BJ (cell line): ENCODE measurements around the gene PROM1. TPM values are rescaled to one million over a fixed set of nuclear protein-coding genes. Genes with fewer than 3 reads are reported as not detected.

Source experiments
- CTCF ChIA-PET: fragments of 350-600 bp; formaldehyde crosslinking; extraction: SDS; loops from one replicate; lab custom pipeline; 2021; ENCODE audit warnings: antibody characterized with exemption, inconsistent platforms; lab: Yijun Ruan, JAX
- POLR2A ChIA-PET: fragments of 300-600 bp; sonication (Branson Sonifier 250); formaldehyde crosslinking; extraction: SDS; loops from one replicate; lab custom pipeline; 2021; ENCODE audit warnings: antibody characterized with exemption; lab: Charles Lee
- DNase-seq: peaks from one replicate; pipeline ENCODE4 v3.0.0-alpha.2; 2011; ENCODE audit warnings: low read depth
- H3K27me3 ChIP-seq: 2 replicates; pipeline ENCODE4 v1.6.0; 2011; ENCODE audit warnings: low read length; ENCODE audit not compliant: control insufficient read depth, insufficient read depth
- H3K36me3 ChIP-seq: 2 replicates; pipeline ENCODE4 v1.5.1; 2011; ENCODE audit warnings: low read length; ENCODE audit not compliant: control insufficient read depth, insufficient read depth
- H3K4me3 ChIP-seq: 2 replicates; pipeline ENCODE4 v1.5.1; 2011; ENCODE audit warnings: low read depth, mild to moderate bottlenecking, control low read depth, low read length
- CTCF ChIP-seq: IDR thresholded peaks from 2 replicates; pipeline ENCODE4 v1.5.1; 2011; ENCODE audit warnings: low read depth, mild to moderate bottlenecking, control low read depth, inconsistent platforms, low read length, moderate library complexity; ENCODE audit not compliant: insufficient read depth
- polyA plus RNA-seq: library from polyadenylated mRNA; depleted of rRNA; stranded (reverse); fragments of >200 nt; gene quantifications from 2 replicates; pipeline ENCODE4 v1.2.3, GENCODE V29; 2011

Gene PROM1
- polyA plus RNA-seq, 1 experiment, result not detected

DNA sequence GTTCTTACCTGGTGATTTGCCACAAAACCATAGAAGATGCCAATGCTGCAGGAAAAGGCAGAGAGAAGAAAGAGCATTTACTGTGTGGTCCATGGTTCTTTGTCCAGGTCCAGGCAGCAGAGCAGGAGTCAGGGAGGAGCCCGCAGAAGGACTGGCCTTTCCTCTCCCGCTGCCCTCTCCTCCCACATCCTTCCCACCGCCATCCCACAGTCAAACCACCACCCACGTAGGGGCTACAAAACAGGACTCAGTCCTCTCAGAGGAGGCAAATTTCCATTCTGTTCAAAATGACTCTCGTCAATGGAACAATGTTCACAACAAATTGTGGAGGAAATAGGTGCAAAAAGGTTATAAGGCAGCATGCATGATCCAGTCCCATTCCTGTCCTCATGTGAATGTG, 58.6 kb downstream of the PROM1 start:
- DNase-seq, result no peak
- ChIA-PET CTCF (interaction anchor here (0.6 to 1.5 kb wide), 4 partner anchors 15 to 239 kb away, joined by 3 to 6 read pairs (median 3); no protein-coding TSS in a partner anchor), POLR2A (no interaction called here)
- Histone ChIP-seq H3K27me3 (no peaks in the 10 kb centered on the region; the same call in 1 of the 2 replicates), H3K36me3 (no peaks in the 10 kb centered on the region), H3K4me3 (no peak overlapping the region)
- TF ChIP-seq CTCF, result no peak

- no peak for DNase-seq
- POLR2A ChIA-PET, result no interaction called here
- no peak for TF ChIP-seq CTCF
- Histone ChIP-seq H3K27me3 (peaks cover 1% of the 10 kb centered on the region; the same call in 1 of the 2 replicates), H3K36me3 (no peaks in the 10 kb centered on the region), H3K4me3 (no peak overlapping the region)
- CTCF ChIA-PET, result interaction anchor here (1.0 to 1.4 kb wide), 2 partner anchors 182 to 241 kb away, joined by 3 to 8 read pairs; no protein-coding TSS in a partner anchor
Observed at GRCh38 chr4:16023776-16024408, 59.9 kb downstream of the PROM1 start.

GRCh38 chr4:16021804-16022560, 61.8 kb downstream of the PROM1 start:
- ChIA-PET CTCF (no interaction called here), POLR2A (no interaction called here)
- Histone ChIP-seq H3K27me3 (peaks cover 6% of the 10 kb centered on the region), H3K4me3 (no peak overlapping the region), H3K36me3 (no peaks in the 10 kb centered on the region)
- TF ChIP-seq CTCF, result no peak
- no peak for DNase-seq

GRCh38 chr4:16019649-16020048, 64.2 kb downstream of the PROM1 start:
- Histone ChIP-seq H3K36me3 (no peaks in the 10 kb centered on the region), H3K4me3 (no peak overlapping the region), H3K27me3 (peaks cover 6% of the 10 kb centered on the region)
- TF ChIP-seq CTCF, result no peak
- POLR2A ChIA-PET, result no interaction called here
- CTCF ChIA-PET, result interaction anchor here (0.7 to 1.4 kb wide), 6 partner anchors 14 to 246 kb away, joined by 3 to 7 read pairs (median 3); no protein-coding TSS in a partner anchor
- no peak for DNase-seq

DNA sequence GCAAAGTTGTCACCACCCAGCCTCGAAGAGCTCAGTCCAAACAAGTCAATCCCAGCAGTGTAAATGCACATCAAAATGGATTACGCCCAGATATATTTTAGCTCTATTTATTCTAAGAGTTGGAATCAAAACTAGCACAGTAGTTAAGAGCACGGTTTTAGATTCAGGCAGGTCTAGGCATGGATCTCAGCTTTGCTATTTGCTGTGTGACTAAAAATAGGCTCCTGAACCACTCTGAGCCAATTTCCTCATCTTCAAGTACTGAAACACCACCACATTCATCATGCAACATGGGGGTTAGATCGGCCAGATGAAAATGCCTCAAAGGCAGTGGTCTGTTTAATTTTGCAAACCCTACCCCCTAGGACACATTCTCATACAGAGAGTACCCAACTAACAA, 65.0 kb downstream of the PROM1 start:
- Histone ChIP-seq H3K27me3 (peaks cover 6% of the 10 kb centered on the region), H3K36me3 (no peaks in the 10 kb centered on the region), H3K4me3 (no peak overlapping the region)
- POLR2A ChIA-PET, result no interaction called here
- DNase-seq, result no peak
- CTCF ChIA-PET, result interaction anchor here (1.3 kb wide), 1 partner anchor 18 kb away, joined by 4 read pairs; no protein-coding TSS in a partner anchor
- TF ChIP-seq CTCF, result no peak
